MM.1S (cell line): ENCODE measurements around the gene RPL14.

ENCODE experiments used
- CTCF ChIP-seq: fragments of 300-600 bp; sonication (generic); IDR thresholded peaks from 2 replicates; pipeline ENCODE4 v1.5.1; 2016; ENCODE audit warnings: antibody characterized with exemption, low read length, mixed read lengths
- EZH2 ChIP-seq: fragments of 300-600 bp; sonication (generic); optimal IDR thresholded peaks from 2 replicates; pipeline ENCODE3; 2017; ENCODE audit warnings: low read depth, mild to moderate bottlenecking, antibody characterized with exemption, low read length, mixed read lengths

DNA sequence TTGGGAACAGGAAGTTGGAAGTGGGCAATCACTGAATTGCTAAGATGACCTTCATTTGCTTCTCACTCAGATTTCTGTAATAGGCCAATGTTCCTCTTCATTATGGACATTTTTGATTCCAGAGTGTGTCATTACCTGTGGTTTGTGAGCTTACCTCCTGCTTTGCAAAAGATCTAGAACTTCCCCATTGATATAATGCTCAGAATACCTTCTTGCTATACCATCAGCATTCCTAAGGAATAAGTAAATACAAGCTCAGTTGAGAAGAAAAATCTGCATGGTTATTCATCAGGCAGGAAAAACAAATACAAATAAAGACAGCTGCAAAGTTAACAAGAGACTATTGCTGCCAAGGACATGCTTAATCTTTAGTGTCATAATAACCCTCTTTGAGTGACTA, 5.6 kb upstream of the RPL14 start:
- TF ChIP-seq CTCF (no peak), EZH2 (no peak)
